AG04449 (cell line): ENCODE results near the gene KCNJ15.

Experiments used
- CTCF ChIA-PET: fragments of 350-600 bp; formaldehyde crosslinking; extraction: SDS; loops from one replicate; lab custom pipeline; 2021; ENCODE audit warnings: antibody characterized with exemption; lab: Yijun Ruan, JAX
- POLR2A ChIA-PET: fragments of 400-600, 350-600 bp; formaldehyde crosslinking; extraction: SDS; loops from one replicate; lab custom pipeline; 2020; ENCODE audit warnings: antibody characterized with exemption, inconsistent platforms; lab: Yijun Ruan, JAX
- DNase-seq: peaks from one replicate; pipeline ENCODE4 v3.0.0-alpha.2; 2010; ENCODE audit warnings: low read depth, low spot score
- H3K4me3 ChIP-seq: 2 replicates; pipeline ENCODE4 v1.5.1; 2011; ENCODE audit warnings: low read depth, mild to moderate bottlenecking, control low read depth, low read length
- CTCF ChIP-seq: IDR thresholded peaks from one replicate; pipeline ENCODE4 v1.5.1; 2011; ENCODE audit warnings: mild to moderate bottlenecking, moderate library complexity, low read length, control low read depth, inconsistent platforms; ENCODE audit not compliant: insufficient read depth; ENCODE audit errors: missing control alignments

KCNJ15 gene

GRCh38 chr21:38263493-38263892, 6.7 kb downstream of the KCNJ15 start:
- TF ChIP-seq CTCF = no peak
- ChIA-PET POLR2A (no interaction called here), CTCF (interaction anchor here (0.6 kb wide), 1 partner anchor 87 kb away, joined by 3 read pairs; no protein-coding TSS in a partner anchor)
- no peak overlapping the region for H3K4me3 ChIP-seq
- no peak for DNase-seq

- POLR2A ChIA-PET = no interaction called here
- DNase-seq = no peak
- CTCF ChIA-PET = no interaction called here
- no peak for TF ChIP-seq CTCF
- no peak overlapping the region for H3K4me3 ChIP-seq
These were observed 7.8 kb downstream of the KCNJ15 start for GRCh38 chr21:38264571-38264970.

GRCh38 chr21:38265166-38265565, 8.4 kb downstream of the KCNJ15 start:
- DNase-seq = no peak
- TF ChIP-seq CTCF = no peak
- ChIA-PET POLR2A (no interaction called here), CTCF (interaction anchor here (1.5 kb wide), 1 partner anchor 47 kb away, joined by 6 read pairs; no protein-coding TSS in a partner anchor)
- no peak overlapping the region for H3K4me3 ChIP-seq

GRCh38 chr21:38266732-38267131, 9.9 kb downstream of the KCNJ15 start:
- no peak for DNase-seq
- no peak for TF ChIP-seq CTCF
- no peak overlapping the region for H3K4me3 ChIP-seq
- ChIA-PET POLR2A (interaction anchor here (1.1 to 1.2 kb wide), 2 partner anchors 11 to 40 kb away, joined by 3 to 8 read pairs; no protein-coding TSS in a partner anchor), CTCF (interaction anchor here (1.5 kb wide), 2 partner anchors 49 to 89 kb away, joined by 3 to 6 read pairs; no protein-coding TSS in a partner anchor)

- no peak for TF ChIP-seq CTCF
- no peak overlapping the region for H3K4me3 ChIP-seq
- DNase-seq = no peak
- ChIA-PET POLR2A (interaction anchor here (1.1 to 1.2 kb wide), 2 partner anchors 11 to 40 kb away, joined by 3 to 8 read pairs; no protein-coding TSS in a partner anchor), CTCF (interaction anchor here (1.5 kb wide), 1 partner anchor 88 kb away, joined by 3 read pairs; no protein-coding TSS in a partner anchor)
These were observed 10.5 kb downstream of the KCNJ15 start for GRCh38 chr21:38267136-38267755.

GRCh38 chr21:38267991-38268863, 11.4 kb downstream of the KCNJ15 start:
- TF ChIP-seq CTCF = no peak
- no peak overlapping the region for H3K4me3 ChIP-seq
- no peak for DNase-seq
- CTCF ChIA-PET = interaction anchor here (1.0 to 1.5 kb wide), 2 partner anchors 49 to 87 kb away, joined by 3 read pairs; no protein-coding TSS in a partner anchor
- POLR2A ChIA-PET = no interaction called here
